Suprapubic skin (tissue), 4 donors: ENCODE data around the gene SLCO4A1. TPM values are rescaled to one million over a fixed set of nuclear protein-coding genes. Genes with fewer than 3 reads are reported as not detected.

Experiments used
- DNase-seq, 2 donors: peaks; one replicate each; pipeline ENCODE4 v3.0.0-alpha.2; 2019; ENCODE audit warnings: low spot score in 2 of 2
- H3K27ac ChIP-seq: fragments of 200-600 bp; sonication (generic); one replicate; pipeline ENCODE4 v1.5.1; 2019
- H3K27me3 ChIP-seq: fragments of 200-600 bp; sonication (generic); one replicate; pipeline ENCODE4 v1.5.1; 2019
- H3K36me3 ChIP-seq: fragments of 200-600 bp; sonication (generic); one replicate; pipeline ENCODE4 v1.5.1; 2019
- H3K4me1 ChIP-seq: fragments of 200-600 bp; sonication (generic); one replicate; pipeline ENCODE4 v1.5.1; 2019
- H3K4me3 ChIP-seq: fragments of 200-600 bp; sonication (generic); one replicate; pipeline ENCODE4 v1.5.1; 2019; ENCODE audit warnings: mild to moderate bottlenecking
- H3K9me3 ChIP-seq: fragments of 200-600 bp; sonication (generic); one replicate; pipeline ENCODE4 v1.5.1; 2019
- CTCF ChIP-seq, 2 donors: fragments of 200-600 bp in 1 of 2; fragments of 450-650 bp in 1 of 2; sonication (generic) in 1 of 2; IDR thresholded peaks; one replicate each; pipeline ENCODE4 v1.5.1; 2016 to 2019; ENCODE audit warnings: antibody characterized with exemption in 2 of 2, mild to moderate bottlenecking in 1 of 2, moderate library complexity in 1 of 2
- EP300 ChIP-seq: sonication (generic); formaldehyde crosslinking; IDR thresholded peaks from one replicate; pipeline ENCODE4 v1.6.1; 2017; ENCODE audit warnings: antibody characterized with exemption
- POLR2A ChIP-seq, 2 donors: fragments of 450-650 bp; IDR thresholded peaks; one replicate each; pipeline ENCODE4 v1.6.1; 2017; ENCODE audit warnings: antibody characterized with exemption in 2 of 2, mild to moderate bottlenecking in 2 of 2, moderate library complexity in 2 of 2
- POLR2AphosphoS5 ChIP-seq, 3 donors: sonication (generic); formaldehyde crosslinking; IDR thresholded peaks; one replicate each; pipeline ENCODE4 v1.6.1; 2017; ENCODE audit warnings: antibody characterized with exemption in 3 of 3
- WGBS: methylation state at CpG from one replicate; pipeline ENCODE4 v1.1.5; 2018; 5-methylcytosine and 5-hydroxymethylcytosine counted together
- total RNA-seq, 4 donors: library from RNA; depleted of rRNA; stranded (reverse); fragments of >200 nt; gene quantifications; one replicate each; pipeline ENCODE4 v1.1.0, GENCODE V29; 2016

SLCO4A1 gene
- total RNA-seq, 4 donors from 2014 or later: 50.2 to 59.1 (median 52.7) TPM

DNA sequence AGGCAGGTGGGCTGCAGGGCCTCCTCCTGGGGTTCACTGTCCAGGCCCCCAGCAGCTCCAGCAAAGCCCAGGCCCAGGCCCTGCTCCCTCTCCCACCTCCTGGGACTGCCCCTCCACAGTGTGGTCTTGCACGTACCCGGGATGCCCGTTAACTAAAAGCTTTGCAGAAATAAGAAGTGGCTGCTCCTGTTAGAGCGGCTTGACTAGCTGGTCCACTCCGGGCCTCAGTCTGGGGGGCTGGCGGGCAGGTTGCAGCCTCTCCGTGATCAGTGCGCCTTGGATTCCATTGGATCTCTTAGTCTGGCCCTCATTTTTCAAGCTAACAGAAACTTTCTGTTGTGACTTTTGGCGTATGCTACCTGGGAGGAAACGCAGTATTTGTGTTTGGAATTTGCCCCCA lies 26.9 kb downstream of the SLCO4A1 start:
- TF ChIP-seq CTCF (IDR thresholded peaks at IDR 0.05) (no peak), POLR2AphosphoS5 (IDR thresholded peaks at IDR 0.05) (no peak), POLR2A (IDR thresholded peaks at IDR 0.05) (no peak), EP300 (no peak)
- Histone ChIP-seq H3K36me3 (no peaks in the 10 kb centered on the region), H3K4me1 (peaks cover 18% of the 10 kb centered on the region), H3K27ac (no peak overlapping the region), H3K4me3 (no peak overlapping the region), H3K27me3 (peaks cover 26% of the 10 kb centered on the region), H3K9me3 (no peaks in the 10 kb centered on the region)
- no peak for DNase-seq
- 88% methylated on average over 8 of the region's 10 CpGs for WGBS

GRCh38 chr20:62670156-62670555 lies 27.9 kb downstream of the SLCO4A1 start:
- peaks cover 31% of the 10 kb centered on the region for H3K27me3 ChIP-seq
- no peaks in the 10 kb centered on the region for H3K9me3 ChIP-seq
- TF ChIP-seq POLR2A (IDR thresholded peaks at IDR 0.05) (no peak), CTCF (IDR thresholded peaks at IDR 0.05) (no peak), EP300 (no peak), POLR2AphosphoS5 (IDR thresholded peaks at IDR 0.05) (no peak)
- H3K4me1 ChIP-seq: peaks cover 18% of the 10 kb centered on the region
- no peaks in the 10 kb centered on the region for H3K36me3 ChIP-seq
- no peak for DNase-seq
- no peak overlapping the region for H3K27ac ChIP-seq
- WGBS: 88% methylated on average over 14 of the region's 14 CpGs
- H3K4me3 ChIP-seq: no peak overlapping the region

GRCh38 chr20:62670998-62671397 lies 28.7 kb downstream of the SLCO4A1 start:
- H3K27ac ChIP-seq: no peak overlapping the region
- H3K36me3 ChIP-seq: no peaks in the 10 kb centered on the region
- no peak for TF ChIP-seq EP300
- TF ChIP-seq POLR2A (IDR thresholded peaks at IDR 0.05): no peak
- TF ChIP-seq POLR2AphosphoS5 (IDR thresholded peaks at IDR 0.05): no peak
- no peak for TF ChIP-seq CTCF (IDR thresholded peaks at IDR 0.05)

DNA sequence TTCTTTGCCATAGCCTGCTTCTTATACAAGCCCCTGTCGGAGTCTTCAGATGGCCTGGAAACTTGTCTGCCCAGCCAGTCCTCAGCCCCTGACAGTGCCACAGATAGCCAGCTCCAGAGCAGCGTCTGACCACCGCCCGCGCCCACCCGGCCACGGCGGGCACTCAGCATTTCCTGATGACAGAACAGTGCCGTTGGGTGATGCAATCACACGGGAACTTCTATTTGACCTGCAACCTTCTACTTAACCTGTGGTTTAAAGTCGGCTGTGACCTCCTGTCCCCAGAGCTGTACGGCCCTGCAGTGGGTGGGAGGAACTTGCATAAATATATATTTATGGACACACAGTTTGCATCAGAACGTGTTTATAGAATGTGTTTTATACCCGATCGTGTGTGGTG lies 29.5 kb downstream of the SLCO4A1 start:
- Histone ChIP-seq H3K4me1 (peaks cover 11% of the 10 kb centered on the region), H3K4me3 (no peak overlapping the region), H3K9me3 (no peaks in the 10 kb centered on the region), H3K27me3 (peaks cover 36% of the 10 kb centered on the region), H3K27ac (no peak overlapping the region), H3K36me3 (no peaks in the 10 kb centered on the region)
- no peak for TF ChIP-seq CTCF (IDR thresholded peaks at IDR 0.05)
- TF ChIP-seq POLR2AphosphoS5 (IDR thresholded peaks at IDR 0.05): no peak
- no peak for TF ChIP-seq POLR2A (IDR thresholded peaks at IDR 0.05)
- no peak for TF ChIP-seq EP300
- WGBS: 87% methylated on average over 14 of the region's 15 CpGs
- DNase-seq: no peak

More at GRCh38 chr20:62670998-62671397, 28.7 kb downstream of the SLCO4A1 start:
- DNase-seq: no peak
- H3K4me3 ChIP-seq: no peak overlapping the region
- WGBS: 96% methylated on average over 11 of the region's 17 CpGs
- peaks cover 18% of the 10 kb centered on the region for H3K4me1 ChIP-seq
- no peaks in the 10 kb centered on the region for H3K9me3 ChIP-seq
- H3K27me3 ChIP-seq: peaks cover 36% of the 10 kb centered on the region

DNA sequence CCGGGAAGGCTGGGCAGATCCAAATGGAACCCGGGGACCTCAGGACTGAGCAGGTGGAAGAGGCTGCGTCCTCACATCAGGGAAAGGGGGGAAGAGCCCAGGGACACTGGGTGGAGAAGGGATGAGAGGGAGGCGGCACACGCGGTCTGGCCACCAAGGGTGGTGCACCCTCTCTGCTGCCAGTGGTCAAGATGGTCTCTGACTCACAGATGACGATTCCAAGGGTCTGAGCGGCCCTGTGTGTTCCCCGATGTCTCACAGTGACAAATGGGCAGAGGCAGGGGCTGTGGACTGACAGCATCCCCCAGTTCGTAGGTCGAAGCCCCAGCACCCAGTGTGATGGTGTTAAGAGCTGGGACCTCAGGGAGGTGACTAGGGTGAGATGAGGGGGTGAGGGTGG lies 32.1 kb downstream of the SLCO4A1 start:
- DNase-seq: no peak
- Histone ChIP-seq H3K36me3 (no peaks in the 10 kb centered on the region), H3K4me3 (no peak overlapping the region), H3K9me3 (no peaks in the 10 kb centered on the region), H3K4me1 (no peaks in the 10 kb centered on the region), H3K27ac (no peak overlapping the region), H3K27me3 (peaks cover 51% of the 10 kb centered on the region)
- no peak for TF ChIP-seq EP300
- no peak for TF ChIP-seq POLR2AphosphoS5 (IDR thresholded peaks at IDR 0.05)
- 90% methylated on average over 6 of the region's 11 CpGs for WGBS
